ENCODE results near the gene TMEM88.
"Not testable (repeated sequence)": the region's sequence is repeated elsewhere in the genome, so short reads cannot be mapped to it uniquely, and the experiment has no call there.

The TMEM88 gene, protein sequence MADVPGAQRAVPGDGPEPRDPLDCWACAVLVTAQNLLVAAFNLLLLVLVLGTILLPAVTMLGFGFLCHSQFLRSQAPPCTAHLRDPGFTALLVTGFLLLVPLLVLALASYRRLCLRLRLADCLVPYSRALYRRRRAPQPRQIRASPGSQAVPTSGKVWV

DNA sequence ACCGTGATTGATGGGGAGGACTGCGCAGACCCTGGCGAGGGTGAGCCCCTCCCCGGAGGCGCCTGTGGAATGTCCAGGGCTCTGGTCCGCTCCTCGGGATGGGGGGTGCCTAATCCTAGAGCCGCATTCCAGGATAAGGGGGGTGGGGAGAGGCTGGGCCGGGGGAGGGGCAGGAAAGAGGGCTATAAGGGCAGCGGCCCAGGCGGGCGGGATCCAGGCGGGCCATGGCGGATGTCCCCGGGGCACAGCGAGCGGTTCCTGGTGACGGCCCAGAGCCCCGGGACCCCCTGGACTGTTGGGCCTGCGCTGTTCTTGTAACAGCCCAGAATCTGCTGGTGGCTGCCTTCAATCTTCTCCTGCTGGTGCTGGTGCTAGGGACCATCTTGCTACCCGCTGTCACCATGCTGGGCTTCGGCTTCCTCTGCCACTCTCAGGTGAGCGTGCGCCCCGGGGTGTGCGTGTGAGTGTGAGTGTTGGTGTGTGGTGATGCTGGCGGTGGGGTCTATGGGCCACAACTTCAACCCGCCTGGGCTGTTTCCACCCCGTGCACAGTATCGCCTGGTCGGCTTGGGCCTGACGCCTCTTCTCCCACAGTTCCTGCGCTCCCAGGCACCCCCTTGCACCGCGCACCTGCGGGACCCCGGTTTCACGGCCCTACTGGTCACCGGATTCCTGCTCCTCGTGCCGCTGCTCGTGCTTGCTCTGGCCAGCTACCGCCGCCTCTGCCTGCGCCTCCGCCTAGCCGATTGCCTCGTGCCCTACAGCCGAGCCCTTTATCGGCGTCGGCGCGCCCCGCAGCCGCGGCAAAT, at the start of gene TMEM88:
TSS of gene TMEM88 (plus strand) at position 216 of the 809 bp plus-strand sequence. CDS start at position 225, 9 bp downstream.
- in situ Hi-C loops (cut with MboI; ENCODE audit: low sequenced_read_pairs, unreplicated experiment): no loop called here
- TF ChIP-seq, protein P1, sequence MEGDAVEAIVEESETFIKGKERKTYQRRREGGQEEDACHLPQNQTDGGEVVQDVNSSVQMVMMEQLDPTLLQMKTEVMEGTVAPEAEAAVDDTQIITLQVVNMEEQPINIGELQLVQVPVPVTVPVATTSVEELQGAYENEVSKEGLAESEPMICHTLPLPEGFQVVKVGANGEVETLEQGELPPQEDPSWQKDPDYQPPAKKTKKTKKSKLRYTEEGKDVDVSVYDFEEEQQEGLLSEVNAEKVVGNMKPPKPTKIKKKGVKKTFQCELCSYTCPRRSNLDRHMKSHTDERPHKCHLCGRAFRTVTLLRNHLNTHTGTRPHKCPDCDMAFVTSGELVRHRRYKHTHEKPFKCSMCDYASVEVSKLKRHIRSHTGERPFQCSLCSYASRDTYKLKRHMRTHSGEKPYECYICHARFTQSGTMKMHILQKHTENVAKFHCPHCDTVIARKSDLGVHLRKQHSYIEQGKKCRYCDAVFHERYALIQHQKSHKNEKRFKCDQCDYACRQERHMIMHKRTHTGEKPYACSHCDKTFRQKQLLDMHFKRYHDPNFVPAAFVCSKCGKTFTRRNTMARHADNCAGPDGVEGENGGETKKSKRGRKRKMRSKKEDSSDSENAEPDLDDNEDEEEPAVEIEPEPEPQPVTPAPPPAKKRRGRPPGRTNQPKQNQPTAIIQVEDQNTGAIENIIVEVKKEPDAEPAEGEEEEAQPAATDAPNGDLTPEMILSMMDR (IDR thresholded peaks at IDR 0.05; ENCODE audit: borderline replicate concordance, control extremely low read depth, extremely low read depth, insufficient read depth, missing control alignments): no peak
- no peak for DNase-seq (ENCODE audit: low spot score)

DNA sequence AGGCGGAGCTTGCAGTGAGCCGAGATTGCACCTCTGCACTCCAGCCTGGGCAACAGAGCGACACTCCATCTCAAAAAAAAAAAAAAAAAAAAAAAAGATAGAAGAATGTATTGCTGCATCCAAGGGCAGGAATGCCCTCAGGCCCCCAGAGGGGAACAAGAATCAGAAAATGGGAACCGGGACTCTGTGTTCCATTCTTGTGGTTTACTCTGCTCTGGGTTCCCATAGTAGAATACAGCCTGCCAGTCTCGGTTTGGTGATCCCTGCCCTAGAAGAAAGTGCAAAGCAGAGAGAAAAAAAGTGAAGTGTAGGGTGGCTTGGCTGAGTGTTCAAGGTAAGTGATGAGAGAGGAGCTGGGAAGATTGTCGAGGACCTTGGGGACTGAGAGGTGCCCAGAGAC, 48.3 kb upstream of the TMEM88 start:
- TF ChIP-seq, protein P1 (IDR thresholded peaks at IDR 0.05; ENCODE audit: borderline replicate concordance, control extremely low read depth, extremely low read depth, insufficient read depth, missing control alignments): no peak
- in situ Hi-C loops (cut with MboI; ENCODE audit: low sequenced_read_pairs, unreplicated experiment): no loop called here
- DNase-seq (ENCODE audit: low spot score): no peak

DNA sequence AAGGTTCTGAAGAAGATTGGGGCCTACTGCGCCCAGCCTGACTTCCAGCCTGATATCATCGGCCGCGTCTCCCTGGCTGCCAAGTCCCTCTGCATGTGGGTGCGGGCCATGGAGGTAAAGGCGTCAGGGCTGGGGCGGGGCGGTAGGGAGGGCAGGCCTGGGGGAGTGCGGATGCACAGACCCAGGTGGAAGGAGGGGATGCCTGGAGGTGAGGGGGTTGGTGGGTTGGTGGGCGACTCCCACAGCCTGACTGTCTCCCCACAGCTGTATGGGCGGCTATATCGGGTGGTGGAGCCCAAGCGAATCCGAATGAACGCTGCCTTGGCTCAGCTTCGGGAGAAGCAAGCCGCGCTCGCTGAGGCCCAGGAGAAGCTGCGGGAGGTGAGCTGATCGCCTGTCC, 47.7 kb upstream of the TMEM88 start:
- TF ChIP-seq, protein P1 (IDR thresholded peaks at IDR 0.05; ENCODE audit: borderline replicate concordance, control extremely low read depth, extremely low read depth, insufficient read depth, missing control alignments): no peak
- in situ Hi-C loops (cut with MboI; ENCODE audit: low sequenced_read_pairs, unreplicated experiment): no loop called here
- no peak for DNase-seq (ENCODE audit: low spot score)

DNA sequence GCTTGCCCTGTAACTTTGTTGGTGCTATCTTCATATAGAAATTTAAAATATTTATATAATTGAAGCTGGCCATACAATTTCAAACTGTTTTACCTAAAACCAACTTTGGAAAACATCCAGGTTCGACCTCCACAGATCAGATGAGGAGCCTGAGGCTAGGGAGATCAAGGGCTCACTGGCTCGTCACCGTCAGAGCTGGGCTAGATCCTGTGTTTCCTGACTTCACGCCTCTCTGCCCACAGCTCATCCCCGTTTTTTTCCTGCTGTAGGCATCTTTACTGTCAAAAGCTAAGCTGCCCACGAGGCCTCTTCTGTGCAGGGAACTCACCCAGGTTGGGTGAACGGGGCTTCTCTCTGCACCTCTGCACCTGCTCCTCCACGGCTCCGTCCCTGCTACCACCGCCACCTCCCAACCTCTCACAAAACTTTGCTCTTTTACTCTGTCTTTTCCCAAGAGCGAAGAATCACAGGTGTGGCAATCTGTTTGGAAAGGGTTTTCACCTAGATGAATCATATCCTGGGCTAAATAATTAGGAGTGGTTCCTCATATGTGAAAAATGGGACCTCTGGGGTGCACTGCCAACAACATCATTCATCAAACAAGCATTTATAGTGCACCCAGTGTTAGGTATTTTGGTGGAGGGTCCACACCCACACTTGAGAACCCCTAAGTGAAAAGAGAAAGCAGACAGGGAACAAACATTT, 45.6 kb upstream of the TMEM88 start:
- in situ Hi-C loops (cut with MboI; ENCODE audit: low sequenced_read_pairs, unreplicated experiment): no loop called here
- no peak for DNase-seq (ENCODE audit: low spot score)
- TF ChIP-seq, protein P1 (IDR thresholded peaks at IDR 0.05; ENCODE audit: borderline replicate concordance, control extremely low read depth, extremely low read depth, insufficient read depth, missing control alignments): no peak

DNA sequence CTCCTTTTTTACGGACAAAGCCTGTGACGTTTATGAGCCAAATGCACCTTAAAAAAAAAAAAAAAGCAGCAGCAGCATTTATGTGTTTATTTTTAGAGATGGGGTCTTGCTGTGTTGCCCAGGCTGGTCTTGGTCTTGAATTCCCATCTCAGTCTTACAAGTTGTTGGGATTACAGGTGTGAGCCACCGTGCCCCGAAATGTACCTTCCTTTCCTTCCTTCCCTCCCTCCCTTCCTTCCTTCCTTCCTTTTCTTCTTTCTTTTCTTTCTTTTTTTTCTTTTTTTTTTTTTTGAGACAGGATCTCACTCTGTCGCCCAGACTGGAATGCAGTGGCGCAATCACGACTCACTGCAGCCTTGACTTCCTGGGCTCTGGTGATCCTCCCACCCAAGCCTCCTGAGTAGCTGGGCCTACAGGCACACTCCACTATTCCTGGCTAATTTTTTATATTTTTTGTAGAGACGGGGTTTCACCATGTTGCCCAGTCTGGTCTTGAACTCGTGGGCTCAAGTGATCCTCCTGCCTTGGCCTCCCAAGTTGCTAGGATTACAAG, 45.0 kb upstream of the TMEM88 start:
- DNase-seq (ENCODE audit: low spot score); in situ Hi-C loops (cut with MboI; ENCODE audit: low sequenced_read_pairs, unreplicated experiment): not testable (repeated sequence)

DNA sequence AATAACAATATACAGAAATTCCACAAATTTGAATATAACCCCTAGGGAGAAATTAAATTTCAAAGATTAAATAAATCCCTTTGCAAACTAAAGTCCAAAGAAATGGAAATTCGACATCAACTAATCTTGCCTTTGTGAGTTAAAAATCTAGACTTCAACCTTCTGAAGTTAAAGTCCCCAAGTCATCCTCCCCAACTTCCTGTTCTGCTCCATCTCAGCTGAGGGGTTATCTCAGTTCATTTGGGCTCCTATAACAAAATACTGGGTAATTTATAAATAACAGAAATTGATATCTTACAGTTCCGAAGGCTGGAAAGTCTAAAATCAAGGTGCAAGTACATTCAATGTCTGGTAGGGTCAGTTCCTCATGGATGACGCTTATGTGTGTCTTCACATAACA, 43.6 kb upstream of the TMEM88 start:
- DNase-seq (ENCODE audit: low spot score): no peak
- in situ Hi-C loops (cut with MboI; ENCODE audit: low sequenced_read_pairs, unreplicated experiment): no loop called here
- TF ChIP-seq, protein P1 (IDR thresholded peaks at IDR 0.05; ENCODE audit: borderline replicate concordance, control extremely low read depth, extremely low read depth, insufficient read depth, missing control alignments): no peak
